Endothelial cell of umbilical vein (primary cell): ENCODE measurements around the gene SLA2. TPM values are rescaled to one million over a fixed set of nuclear protein-coding genes. Genes with fewer than 3 reads are reported as not detected.

Experiments used
- BruUV-seq: library from RNA; stranded (reverse); fragments of 400-500 nt; replicated peaks from 2 replicates; lab custom pipeline; 2021; lab: Mats Ljungman, UMichigan
- CTCF ChIA-PET: fragments of 300-600, 350-600 bp; sonication (Branson Sonifier 250); formaldehyde crosslinking; loops from one replicate; lab custom pipeline; 2021; ENCODE audit warnings: antibody characterized with exemption, inconsistent platforms; lab: Charles Lee
- POLR2A ChIA-PET: fragments of 300-600, 350-600 bp; sonication (Branson Sonifier 250); formaldehyde crosslinking; loops from one replicate; lab custom pipeline; 2021; ENCODE audit warnings: antibody characterized with exemption, inconsistent platforms; lab: Charles Lee
- DNase-seq: peaks from one replicate; pipeline ENCODE4 v3.0.0-alpha.2; 2011; ENCODE audit warnings: low read depth, low spot score
- FAIRE-seq: peaks from 2 replicates; lab custom pipeline; 2011; peaks lifted over from hg19 to GRCh38; lab: Jason Lieb, UNC
- H2AFZ ChIP-seq: 2 replicates; pipeline ENCODE4 v1.6.0; 2012; ENCODE audit warnings: low read depth, low read length, control low read depth, inconsistent platforms
- H3K27ac ChIP-seq: 2 replicates; pipeline ENCODE4 v1.5.1; 2011; ENCODE audit warnings: low read depth, mild to moderate bottlenecking, control low read depth, low read length, moderate library complexity; ENCODE audit not compliant: insufficient read depth
- H3K27me3 ChIP-seq, 2 experiments: 2 replicates each; pipeline versions ENCODE4 v1.6.0 to v1.6.1; 2011; ENCODE audit warnings: low read length in 2 of 2, mixed read lengths in 1 of 2; ENCODE audit not compliant: control insufficient read depth in 2 of 2, insufficient read depth in 2 of 2
- H3K36me3 ChIP-seq, 2 experiments: 2 replicates in 1 of 2; 3 replicates in 1 of 2; pipeline ENCODE4 v1.5.1; 2011; ENCODE audit warnings: low read length in 2 of 2, mild to moderate bottlenecking in 1 of 2, moderate library complexity in 1 of 2; ENCODE audit not compliant: control insufficient read depth in 2 of 2, insufficient read depth in 2 of 2; ENCODE audit errors: extremely low read depth in 1 of 2
- H3K4me1 ChIP-seq: 3 replicates; pipeline ENCODE4 v1.5.1; 2011; ENCODE audit warnings: mild to moderate bottlenecking, low read length; ENCODE audit not compliant: control insufficient read depth, insufficient read depth; ENCODE audit errors: extremely low read depth
- H3K4me2 ChIP-seq: 2 replicates; pipeline ENCODE4 v1.6.1; 2011; ENCODE audit warnings: low read length, control low read depth, mixed read lengths; ENCODE audit not compliant: insufficient read depth
- H3K4me3 ChIP-seq, 3 experiments: fragments of 200-600 bp in 1 of 3; sonication (generic), shearing (Covaris generic) in 1 of 3; replicated peaks in 1 of 3; 2 replicates each; pipeline ENCODE4 v1.5.1; 2011 to 2016; ENCODE audit warnings: control low read depth in 3 of 3, low read length in 3 of 3, mild to moderate bottlenecking in 2 of 3, inconsistent platforms in 1 of 3, low read depth in 1 of 3, moderate library complexity in 1 of 3; ENCODE audit not compliant: insufficient read depth in 1 of 3
- H3K79me2 ChIP-seq: 2 replicates; pipeline ENCODE4 v1.6.0; 2012; ENCODE audit warnings: low read length, inconsistent platforms; ENCODE audit not compliant: control insufficient read depth, insufficient read depth
- H3K9ac ChIP-seq: replicated peaks from 2 replicates; pipeline ENCODE3; 2011; ENCODE audit warnings: low read length, control low read depth; ENCODE audit not compliant: insufficient read depth; ENCODE audit errors: extremely low read depth
- H3K9me1 ChIP-seq: replicated peaks from 3 replicates; pipeline ENCODE4 v1.6.0; 2011; ENCODE audit warnings: mild to moderate bottlenecking, low read length; ENCODE audit not compliant: control insufficient read depth, insufficient read depth; ENCODE audit errors: extremely low read depth
- H3K9me3 ChIP-seq: replicated peaks from 2 replicates; pipeline ENCODE4 v1.5.1; 2012; ENCODE audit warnings: low read length, inconsistent platforms; ENCODE audit not compliant: control insufficient read depth, insufficient read depth
- H4K20me1 ChIP-seq: replicated peaks from 2 replicates; pipeline ENCODE3; 2011; ENCODE audit warnings: mild to moderate bottlenecking, low read length; ENCODE audit not compliant: control insufficient read depth, insufficient read depth; ENCODE audit errors: extremely low read depth
- CTCF ChIP-seq, 2 donors: IDR thresholded peaks; 1 replicate in 1 of 2; 2 replicates in 1 of 2; pipeline ENCODE4 v1.5.1; 2011; ENCODE audit warnings: low read length in 2 of 2, mild to moderate bottlenecking in 2 of 2, moderate library complexity in 2 of 2, control low read depth in 1 of 2, inconsistent platforms in 1 of 2, low read depth in 1 of 2; ENCODE audit not compliant: insufficient read depth in 1 of 2; ENCODE audit errors: extremely low read depth in 1 of 2
- EZH2 ChIP-seq: IDR thresholded peaks from 2 replicates; pipeline ENCODE4 v1.6.1; 2012; ENCODE audit warnings: borderline replicate concordance, low read depth, mild to moderate bottlenecking, moderate library complexity, low read length, inconsistent platforms; ENCODE audit not compliant: severe bottlenecking
- FOS ChIP-seq: IDR thresholded peaks from 2 replicates; pipeline ENCODE4 v1.6.1; 2011; ENCODE audit warnings: mild to moderate bottlenecking, low read length, moderate library complexity, borderline replicate concordance; ENCODE audit not compliant: insufficient read depth
- GATA2 ChIP-seq: IDR thresholded peaks from 2 replicates; pipeline ENCODE4 v1.7.0; 2011; ENCODE audit warnings: low read depth, mild to moderate bottlenecking, moderate library complexity, mixed read lengths, low read length; ENCODE audit not compliant: insufficient read length, insufficient read depth
- JUN ChIP-seq: IDR thresholded peaks from 2 replicates; pipeline ENCODE4 v1.6.1; 2011; ENCODE audit warnings: borderline replicate concordance, low read depth; ENCODE audit not compliant: insufficient read length, insufficient read depth
- MYC ChIP-seq: IDR thresholded peaks from one replicate; pipeline ENCODE4 v1.6.1; 2011; ENCODE audit warnings: mild to moderate bottlenecking, low read depth, low read length
- POLR2A ChIP-seq: IDR thresholded peaks from 2 replicates; pipeline ENCODE4 v1.6.1; 2012; ENCODE audit warnings: low read depth, mild to moderate bottlenecking, control low read depth, low read length
- POLR2AphosphoS5 ChIP-seq: IDR thresholded peaks from 2 replicates; pipeline ENCODE4 v1.6.1; 2012; ENCODE audit warnings: low read depth, mild to moderate bottlenecking, control low read depth, low read length, moderate library complexity; ENCODE audit not compliant: insufficient read depth
- dilution Hi-C: fragments of 300-500 bp; cut with MboI; formaldehyde crosslinking; loops from one replicate; pipeline ENCODE4 v1.15.0; 2019; ENCODE audit warnings: low sequenced_read_pairs; ENCODE audit not compliant: extremely low pct_ligation_motif_present
- intact Hi-C: fragments of 100-400 bp; cut with micrococcal nuclease; formaldehyde crosslinking; loops from one replicate; pipeline ENCODE4 v1.10.0; 2022
- polyA plus RNA-seq, 4 experiments: library from polyadenylated mRNA; depleted of rRNA in 3 of 4; stranded (reverse) in 3 of 4; unstranded in 1 of 4; fragments of >200 nt; gene quantifications; 2 replicates each; pipeline versions ENCODE4 v1.2.1 to v1.2.3, GENCODE V29; 2011 to 2012; ENCODE audit warnings: missing spikeins in 1 of 4
- total RNA-seq: library from RNA; stranded (reverse); gene quantifications from 2 replicates; pipeline ENCODE4 v1.2.3, GENCODE V29; 2021
- TF ChIP-seq, protein P1 (sequence below): IDR thresholded peaks from 2 replicates; pipeline ENCODE4 v1.6.1; 2011; ENCODE audit not compliant: insufficient read depth, insufficient read length

The SLA2 gene
- total and polyA plus RNA-seq, 2 donors (not counting 3 experiments of a cell fraction or from before 2014, with no cell fraction given) = not detected

DNA sequence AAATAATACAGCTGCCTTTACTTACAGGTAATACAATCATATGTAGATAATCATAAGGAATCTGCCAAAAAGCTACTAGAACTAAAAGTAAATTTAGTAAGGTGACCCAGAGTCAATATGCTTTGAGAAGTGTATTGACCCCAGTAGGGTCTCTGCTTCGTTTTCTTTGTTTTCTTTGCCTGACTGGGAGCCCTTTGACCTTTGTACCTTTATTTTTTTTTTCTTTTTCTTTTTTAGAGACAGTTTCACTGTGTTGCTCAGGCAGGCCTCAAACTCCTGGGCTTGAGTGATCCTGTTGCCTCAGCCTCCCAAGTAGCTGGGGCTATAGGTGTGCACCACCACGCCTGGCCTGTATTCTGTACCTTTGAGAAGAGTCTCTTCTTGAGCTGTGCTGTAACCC lies 22.6 kb downstream of the SLA2 start:
- H2AFZ ChIP-seq = no peak overlapping the region
- dilution Hi-C loops (no loop called here), intact Hi-C loops (no loop called here)
- no peaks in the 10 kb centered on the region for H3K36me3 ChIP-seq
- no peaks in the 10 kb centered on the region for H3K9me1 ChIP-seq
- H3K4me3 ChIP-seq = no peak overlapping the region
- no peak overlapping the region for H3K4me2 ChIP-seq
- H3K79me2 ChIP-seq = no peaks in the 10 kb centered on the region
- no peaks in the 10 kb centered on the region for H3K4me1 ChIP-seq
- FAIRE-seq (no peak), DNase-seq (no peak)
- TF ChIP-seq GATA2 (no peak), JUN (no peak), EZH2 (no peak), CTCF (IDR thresholded peaks at IDR 0.05; ENCODE audit: extremely low read depth in 1 of 2, insufficient read depth in 1 of 2, low read depth in 1 of 2, low read length in 2 of 2) (no peak), FOS (no peak), MYC (no peak), POLR2A (no peak), POLR2AphosphoS5 (no peak)
- TF ChIP-seq, protein P1, sequence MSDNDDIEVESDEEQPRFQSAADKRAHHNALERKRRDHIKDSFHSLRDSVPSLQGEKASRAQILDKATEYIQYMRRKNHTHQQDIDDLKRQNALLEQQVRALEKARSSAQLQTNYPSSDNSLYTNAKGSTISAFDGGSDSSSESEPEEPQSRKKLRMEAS = no peak
- CTCF ChIA-PET = interaction anchor here (1.4 kb wide), 1 partner anchor 10 kb away, joined by 4 read pairs; no protein-coding TSS in a partner anchor
- no peaks in the 10 kb centered on the region for H3K9me3 ChIP-seq
- H4K20me1 ChIP-seq = no peaks in the 10 kb centered on the region
- H3K27ac ChIP-seq = no peak overlapping the region
- no peaks in the 10 kb centered on the region for H3K27me3 ChIP-seq
- POLR2A ChIA-PET = no interaction called here
- no peak overlapping the region for H3K9ac ChIP-seq
- no TSS peak for BruUV-seq
